GM18505 (cell line): ENCODE data around the gene KRT7.

Experiments
- ATAC-seq: cut with Tn5 transposase; IDR thresholded peaks from one replicate; pipeline ENCODE4 v1.9.1; 2021; ENCODE audit not compliant: unreplicated experiment
- POLR2A ChIP-seq: IDR thresholded peaks from 4 replicates; pipeline ENCODE4 v1.6.1; 2011; ENCODE audit warnings: borderline replicate concordance; ENCODE audit not compliant: insufficient read depth, insufficient read length; ENCODE audit errors: extremely low read depth

Gene KRT7

DNA sequence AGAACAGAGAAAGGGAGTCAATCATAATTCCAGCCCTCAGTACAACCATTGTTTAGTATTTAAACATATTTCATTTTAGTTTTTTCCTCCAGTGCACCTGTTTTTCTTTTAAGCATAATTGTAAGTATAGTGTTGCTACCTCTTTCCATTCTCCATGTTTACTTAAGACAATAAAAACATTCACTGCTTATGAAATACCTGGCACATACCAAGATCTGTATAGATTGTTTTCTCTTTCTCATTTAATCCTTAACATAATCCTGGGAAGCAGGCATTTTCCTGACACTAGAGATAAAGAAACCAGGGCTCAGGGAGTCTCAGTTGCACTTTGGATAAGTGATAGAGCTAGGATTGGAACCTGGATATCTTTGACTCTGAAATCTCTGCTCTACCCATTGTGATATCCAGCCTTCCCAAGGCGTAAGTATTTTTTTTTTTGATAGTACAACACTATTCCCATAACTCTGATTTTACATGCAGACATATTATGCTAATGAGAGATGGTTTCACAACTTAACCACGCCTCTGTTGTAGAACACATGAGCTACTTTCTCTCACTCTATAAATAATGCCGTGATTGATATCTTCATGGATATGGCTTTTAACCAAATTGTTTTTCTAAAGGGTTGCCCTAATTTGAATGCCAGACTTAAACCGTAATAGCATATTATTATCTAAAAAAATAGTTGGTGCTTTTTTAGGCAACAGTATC lies 11.8 kb upstream of the KRT7 start:
- ATAC-seq: no peak
- TF ChIP-seq POLR2A: no peak

GRCh38 chr12:52221912-52222457 lies 11.1 kb upstream of the KRT7 start:
- TF ChIP-seq POLR2A: no peak
- ATAC-seq: no peak

DNA sequence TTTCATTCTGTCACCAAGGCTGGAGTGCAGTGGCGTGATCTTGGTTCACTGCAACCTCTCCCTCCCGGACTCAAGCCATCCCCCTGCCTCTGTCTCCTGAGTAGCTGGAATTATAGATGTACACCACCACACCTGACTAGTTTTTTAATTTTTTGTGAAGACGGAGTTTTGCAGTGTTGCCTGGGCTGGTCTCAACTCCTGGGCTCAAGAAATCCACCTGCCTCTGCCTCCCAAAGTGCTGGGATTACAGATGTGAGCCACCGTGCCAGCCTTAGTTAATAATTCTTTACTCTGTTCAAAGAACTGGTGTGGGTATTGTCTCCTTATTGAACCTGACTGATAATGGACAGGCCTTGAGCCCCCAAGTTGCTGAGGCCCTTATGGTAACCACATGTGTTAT lies 10.4 kb upstream of the KRT7 start:
- ATAC-seq: no peak
- TF ChIP-seq POLR2A: no peak

GRCh38 chr12:52223406-52224039 lies 9.5 kb upstream of the KRT7 start:
- no peak for ATAC-seq
- no peak for TF ChIP-seq POLR2A

DNA sequence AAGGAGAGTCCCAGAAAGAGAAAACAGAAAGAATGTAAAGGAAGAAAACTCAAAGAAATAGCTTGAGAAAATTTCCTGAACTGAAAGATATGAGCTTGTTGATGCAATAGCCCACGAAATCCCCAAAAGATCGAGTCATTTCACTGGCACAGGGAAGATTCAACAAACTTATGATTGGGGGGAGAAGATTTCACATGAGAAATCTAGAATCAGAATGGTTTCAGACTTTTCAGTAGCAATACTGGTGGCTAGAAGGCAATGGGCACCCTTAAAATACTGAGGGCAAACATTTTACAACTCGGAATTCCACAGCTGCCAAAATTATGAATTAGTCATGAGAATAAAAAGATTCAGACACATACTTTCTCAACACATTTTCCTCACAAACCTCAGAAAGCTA lies 8.9 kb upstream of the KRT7 start:
- ATAC-seq: no peak

GRCh38 chr12:52225752-52226151 lies 7.3 kb upstream of the KRT7 start:
- ATAC-seq: no peak

More for the DNA sequence above, 8.9 kb upstream of the KRT7 start:
- TF ChIP-seq POLR2A: no peak

DNA sequence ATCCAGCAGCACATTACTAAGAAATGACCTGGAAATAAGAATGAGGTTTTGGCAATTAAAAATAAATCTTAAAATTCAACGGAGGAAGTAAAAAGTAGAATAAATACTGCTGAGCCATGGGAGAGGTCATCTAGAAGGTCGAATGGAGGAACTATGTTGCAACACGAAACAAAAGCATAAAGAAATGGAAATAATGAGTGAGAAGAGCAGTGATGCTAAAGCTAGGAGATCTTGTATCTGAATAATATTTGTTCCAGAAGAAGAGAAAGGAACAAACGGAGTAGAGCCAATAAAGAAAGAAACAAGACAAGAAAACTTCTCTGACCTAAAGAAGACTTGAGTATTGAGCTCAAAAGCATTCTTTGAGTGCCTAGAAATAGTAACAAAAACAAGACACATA lies 6.6 kb upstream of the KRT7 start:
- TF ChIP-seq POLR2A: no peak
- no peak for ATAC-seq

More at GRCh38 chr12:52225752-52226151, 7.3 kb upstream of the KRT7 start:
- no peak for TF ChIP-seq POLR2A

- ATAC-seq: no peak
- no peak for TF ChIP-seq POLR2A
Observed at GRCh38 chr12:52227606-52228166, 5.4 kb upstream of the KRT7 start.

- no peak for ATAC-seq
- TF ChIP-seq POLR2A: no peak
Observed at GRCh38 chr12:52228366-52228765, 4.7 kb upstream of the KRT7 start.

GRCh38 chr12:52228931-52229330 lies 4.1 kb upstream of the KRT7 start:
- ATAC-seq: no peak
- no peak for TF ChIP-seq POLR2A

- no peak for ATAC-seq
- TF ChIP-seq POLR2A: no peak
Observed at GRCh38 chr12:52229836-52230343, 3.2 kb upstream of the KRT7 start.

DNA sequence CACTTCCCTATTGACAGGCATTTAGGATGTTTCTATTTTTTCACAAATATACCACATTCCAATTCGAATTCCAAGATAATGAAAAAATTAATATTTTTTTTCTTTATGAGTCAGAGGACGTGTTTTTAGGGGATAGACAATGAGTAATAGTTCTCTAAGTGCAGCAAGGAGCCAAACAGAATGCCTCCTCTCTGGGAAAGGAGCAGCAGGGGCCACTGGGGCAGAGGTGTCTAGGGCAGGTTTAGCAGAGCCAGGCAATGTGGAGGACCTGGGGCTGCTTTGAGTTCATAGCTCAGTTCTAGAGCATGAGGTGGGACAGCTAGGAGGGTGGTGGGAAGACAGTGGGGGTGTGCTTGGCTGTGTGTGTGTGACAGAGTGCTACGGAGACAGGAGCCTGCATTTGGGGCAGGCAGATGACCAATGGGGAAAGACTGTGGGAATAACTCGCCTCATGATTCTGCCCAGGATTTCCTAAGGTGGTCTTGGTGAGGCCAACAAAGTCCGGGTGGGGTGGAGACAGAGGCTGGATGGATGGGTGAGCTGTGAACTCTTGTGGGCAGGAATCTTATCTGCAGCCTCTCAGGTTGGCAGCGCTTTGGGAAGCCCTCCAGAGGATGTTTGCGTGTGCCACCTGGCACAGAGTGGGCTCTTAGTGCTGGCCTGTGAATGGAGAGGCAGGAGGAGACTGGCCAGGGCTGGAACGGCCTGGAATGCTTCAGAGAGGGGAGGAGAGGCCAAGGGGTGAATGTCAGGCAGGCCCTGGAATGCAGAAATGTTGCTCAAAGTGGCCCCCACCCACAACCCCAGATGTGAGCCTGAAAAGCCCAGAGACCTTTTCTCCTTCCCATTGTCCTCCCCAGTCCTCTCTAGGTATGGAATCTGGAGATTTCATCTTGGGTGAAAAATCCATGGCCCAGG lies 2.4 kb upstream of the KRT7 start:
- no peak for TF ChIP-seq POLR2A
- ATAC-seq: no peak
